ENCODE measurements around the gene PLA2G2D. TPM values are rescaled to one million over a fixed set of nuclear protein-coding genes. Genes with fewer than 3 reads are reported as not detected.

PLA2G2D gene
- total and polyA plus RNA-seq, 9 of the 15 experiments (the other 6 are each of a cell fraction or from before 2014, with no cell fraction given), result not detected

DNA sequence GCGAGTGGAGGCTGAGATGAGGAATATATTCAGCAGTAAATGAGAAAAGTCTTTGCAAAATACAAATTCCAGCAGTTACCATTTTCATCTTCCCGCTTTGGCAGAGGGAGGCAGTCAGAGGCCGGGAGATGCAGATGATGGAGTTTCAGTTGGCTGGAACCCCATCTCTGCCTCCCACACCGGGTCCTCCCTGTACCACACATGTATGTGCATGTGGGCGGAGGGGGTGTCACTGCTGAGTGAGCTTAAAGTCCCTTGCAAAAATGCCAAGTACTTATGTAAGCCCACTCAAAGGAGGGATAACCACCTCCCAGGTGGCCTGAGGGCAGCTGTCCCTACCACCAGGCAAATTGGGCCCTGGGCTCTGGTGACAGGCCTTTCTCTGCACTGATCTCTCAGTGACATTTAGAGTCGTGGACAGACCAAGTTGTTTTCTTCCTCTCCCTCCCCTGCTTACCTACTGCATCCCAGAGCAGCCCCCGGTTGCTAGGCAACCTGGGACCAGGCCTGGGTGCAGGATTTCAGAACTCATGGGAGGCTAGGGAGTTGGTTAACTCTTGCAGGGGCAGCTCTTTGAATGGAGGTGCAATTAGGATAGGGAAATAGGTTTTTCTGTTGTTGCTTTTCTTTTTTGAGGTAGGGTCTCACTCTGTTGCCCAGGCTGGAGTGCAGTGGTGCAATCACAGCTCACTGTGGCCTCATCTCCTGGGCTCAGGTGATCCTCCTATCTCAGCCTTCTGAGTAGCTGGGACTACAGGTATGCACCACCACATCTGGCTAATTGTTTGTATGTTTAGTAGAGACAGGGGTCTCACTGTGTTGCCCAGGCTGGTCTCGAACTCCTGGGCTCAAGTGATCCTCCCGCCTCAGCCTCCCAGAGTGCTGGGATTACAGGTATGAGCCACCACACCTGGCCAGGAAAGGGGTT, 49.5 kb upstream of the PLA2G2D start:
- no peak for FAIRE-seq
- Histone ChIP-seq H3K36me3 (ENCODE audit: control insufficient read depth, insufficient read depth, low read length) (no peaks in the 10 kb centered on the region), H3K27ac (ENCODE audit: extremely low read depth, low read depth, low read length) (no peak overlapping the region), H3K27me3 (ENCODE audit: control insufficient read depth in 2 of 2, insufficient read depth in 2 of 2, low read length in 2 of 2) (peaks cover 0 to 15% of the 10 kb centered on the region in 2 experiments; a peak in 3 of 5 replicates), H3K4me3 (no peak overlapping the region), H3K9me1 (ENCODE audit: control insufficient read depth, insufficient read depth, low read length) (no peaks in the 10 kb centered on the region), H4K20me1 (replicated peaks; ENCODE audit: control insufficient read depth, insufficient read depth, low read length) (no peaks in the 10 kb centered on the region), H3K79me2 (ENCODE audit: control insufficient read depth, insufficient read depth, low read length) (no peaks in the 10 kb centered on the region), H2AFZ (ENCODE audit: low read depth, low read length) (no peak overlapping the region), H3K4me2 (ENCODE audit: insufficient read depth, low read length) (no peak overlapping the region), H3K4me1 (replicated peaks in 1 of 2; ENCODE audit: control insufficient read depth in 2 of 2, insufficient read depth in 2 of 2, low read length in 2 of 2) (peaks cover 4 to 20% of the 10 kb centered on the region in 2 experiments; a peak in 4 of 5 replicates), H3K9me3 (replicated peaks; ENCODE audit: control insufficient read depth, insufficient read depth, low read depth, low read length) (peaks cover 1% of the 10 kb centered on the region; the same call in 1 of the 2 replicates), H3K9ac (ENCODE audit: insufficient read depth in 1 of 2, low read depth in 2 of 2, low read length in 2 of 2) (no peak overlapping the region)
- POLR2A ChIA-PET, result interaction anchor here (0.7 to 1.6 kb wide), 4 partner anchors 10 to 183 kb away, joined by 3 to 4 read pairs (median 4); no protein-coding TSS in a partner anchor
- in situ Hi-C loops (cut with MboI), result no loop called here
- no peak for DNase-seq (ENCODE audit: extremely low read depth in 1 of 4, low spot score in 3 of 4)
- TF ChIP-seq ETS1 (conservative IDR thresholded peaks at IDR 0.05; ENCODE audit: control insufficient read depth, low read depth, low read length) (no peak), EGR1 (conservative IDR thresholded peaks at IDR 0.05) (peak; percentile 64), ZNF121 (CRISPR knock-in tag; conservative IDR thresholded peaks at IDR 0.05) (peak; percentile 89), ZNF77 (CRISPR knock-in tag; IDR thresholded peaks at IDR 0.05) (no peak), RFX1 (IDR thresholded peaks at IDR 0.05) (peak; percentile 87)
- no TSS peak for BruUV-seq (replicated peaks)
- intact Hi-C loops (cut with micrococcal nuclease), result loop anchor here (5.0 kb wide), 2 partner anchors 263 to 323 kb away; no protein-coding TSS in a partner anchor
- 57% methylated on average over 9 of the region's 9 CpGs for WGBS (ENCODE audit: insufficient coverage, low coverage, missing lambda C conversion rate)
- CTCF ChIA-PET (ENCODE audit: low intra/inter-chr PET ratio), result no interaction called here
- ATAC-seq, result no peak
